Activated CD8-positive, alpha-beta memory T cell treated with anti-CD3 and anti-CD28 coated beads, Interleukin-2, amount 50 U/mL, for 1 hour (primary cell): ENCODE measurements around the gene S100A1.
"Not testable (repeated sequence)": the region's sequence is repeated elsewhere in the genome, so short reads cannot be mapped to it uniquely, and the experiment has no call there.

Experiments used
- DNase-seq: peaks from one replicate; pipeline ENCODE4 v3.0.0-alpha.2; 2020; ENCODE audit errors: extremely low read depth

S100A1 gene

DNA sequence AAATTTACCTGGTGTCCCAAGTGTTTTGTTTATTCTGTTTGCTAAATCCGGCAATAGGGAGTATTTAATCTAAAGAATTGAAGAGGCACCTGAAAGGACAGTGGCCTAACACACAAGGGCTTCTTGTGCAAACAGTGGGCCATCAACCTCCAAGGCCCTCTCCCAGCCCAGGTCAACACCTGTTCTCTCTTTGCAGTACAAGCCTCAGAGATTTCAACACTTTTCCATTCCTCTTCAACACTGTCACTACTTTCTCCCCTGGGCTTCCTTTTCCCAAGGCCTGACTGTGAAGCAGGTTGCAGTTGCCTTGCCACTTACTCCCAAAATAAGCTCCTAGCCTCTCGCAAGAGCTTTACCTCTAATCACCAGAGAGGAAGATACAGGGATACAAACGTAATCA is 27.1 kb downstream of the S100A1 start:
- DNase-seq, result no peak

DNA sequence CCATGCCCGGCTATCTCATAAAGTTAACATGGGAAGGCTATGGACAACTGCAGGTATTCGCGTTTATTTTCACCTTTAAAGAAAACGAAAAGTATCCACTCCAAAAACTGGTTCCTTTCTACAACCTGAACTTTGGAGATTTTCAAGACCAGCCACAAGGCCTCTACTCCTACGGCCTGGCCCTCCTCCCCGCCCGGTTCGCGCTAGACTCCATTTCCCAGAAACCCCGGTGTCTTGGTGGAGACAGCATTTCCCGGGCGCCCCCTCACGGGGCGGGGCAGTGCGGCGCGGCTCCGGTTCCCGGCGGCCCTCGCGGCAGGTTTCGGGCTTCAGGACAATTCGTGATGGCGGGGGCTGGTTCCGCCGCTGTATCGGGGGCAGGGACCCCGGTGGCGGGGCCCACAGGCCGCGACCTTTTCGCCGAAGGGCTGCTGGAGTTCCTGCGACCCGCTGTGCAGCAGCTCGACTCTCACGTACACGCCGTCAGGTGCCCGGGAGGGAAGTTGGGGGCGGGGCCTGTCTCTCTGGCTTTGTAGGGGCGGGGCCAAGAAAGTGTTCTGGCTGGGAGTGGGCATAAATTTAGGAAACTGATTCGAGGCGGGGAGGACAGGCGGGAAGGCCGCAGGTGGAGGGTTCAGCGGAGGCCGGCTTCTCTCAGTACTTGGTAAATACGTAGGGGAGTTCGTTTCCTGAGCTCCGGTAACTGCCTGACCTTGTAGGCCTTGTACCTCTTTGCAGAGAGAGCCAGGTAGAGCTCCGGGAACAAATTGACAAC is 30.4 kb downstream of the S100A1 start, which contains the start of gene SNAPIN:
Gene SNAPIN (plus strand): TSS at position 304 of the 775 bp plus-strand sequence. CDS start 41 bp downstream, at position 345.
- peak; percentile 53 for DNase-seq

DNA sequence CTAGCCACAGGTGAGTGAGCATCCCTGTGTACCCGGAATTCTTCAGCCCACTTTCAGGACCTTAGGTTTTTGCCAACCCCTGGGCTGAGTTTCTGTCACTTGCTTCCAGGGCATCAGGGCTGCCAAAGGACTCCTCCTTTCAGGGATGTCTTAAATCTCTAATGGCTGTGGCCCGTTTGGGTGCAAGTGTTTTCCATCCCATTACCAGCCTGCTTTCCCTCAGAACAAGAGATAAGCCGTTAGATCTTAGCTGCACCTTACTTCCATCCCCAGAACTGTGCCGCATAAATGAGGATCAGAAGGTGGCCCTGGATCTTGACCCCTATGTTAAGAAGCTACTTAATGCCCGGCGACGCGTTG is 30.9 kb downstream of the S100A1 start:
- no peak for DNase-seq

DNA sequence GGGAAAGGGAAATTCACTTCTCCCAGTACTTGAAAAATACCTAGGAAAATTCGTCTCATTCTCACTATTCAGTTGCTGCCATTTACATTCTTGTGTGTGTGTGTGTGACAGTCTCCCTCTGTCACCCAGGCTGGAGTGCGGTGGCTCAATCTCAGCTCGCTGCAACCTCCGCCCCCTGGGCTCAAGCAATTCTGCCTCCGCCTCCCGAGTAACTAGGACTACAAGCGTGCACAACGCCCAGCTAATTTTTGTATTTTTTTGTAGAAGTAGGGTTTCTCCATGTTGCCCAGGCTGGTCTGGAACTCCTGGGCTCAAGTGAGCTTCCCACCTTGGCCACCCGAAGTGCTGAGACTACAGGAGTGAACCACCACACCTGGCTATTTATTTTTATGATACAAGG is 31.4 kb downstream of the S100A1 start:
- no peak for DNase-seq

DNA sequence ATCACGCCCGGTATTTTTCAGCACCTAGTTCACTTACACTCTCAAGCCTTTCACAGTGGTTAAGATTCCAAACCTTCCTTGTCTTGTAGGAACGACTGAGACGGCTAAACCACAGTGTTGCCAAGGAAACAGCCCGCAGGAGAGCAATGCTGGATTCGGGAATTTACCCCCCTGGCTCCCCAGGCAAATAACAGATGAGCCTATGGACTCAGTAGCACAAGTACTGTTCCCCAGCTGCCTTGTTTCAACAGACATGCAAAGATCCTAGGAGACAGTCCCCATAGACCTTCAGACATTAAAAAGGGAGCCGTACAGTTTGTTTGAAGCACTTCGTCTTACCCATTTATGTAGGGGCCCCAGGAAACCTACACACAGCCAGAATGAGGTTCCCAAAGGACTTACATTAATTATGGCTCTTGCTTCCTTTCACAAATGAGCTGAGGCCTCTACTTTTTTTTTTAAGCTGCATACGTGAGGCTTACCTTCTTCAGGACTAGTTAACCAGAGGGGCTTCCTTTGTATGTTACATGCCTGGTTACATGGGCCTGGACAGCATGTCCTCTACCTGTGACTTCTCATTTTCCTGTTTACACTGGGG is 33.0 kb downstream of the S100A1 start:
- DNase-seq, result no peak

DNA sequence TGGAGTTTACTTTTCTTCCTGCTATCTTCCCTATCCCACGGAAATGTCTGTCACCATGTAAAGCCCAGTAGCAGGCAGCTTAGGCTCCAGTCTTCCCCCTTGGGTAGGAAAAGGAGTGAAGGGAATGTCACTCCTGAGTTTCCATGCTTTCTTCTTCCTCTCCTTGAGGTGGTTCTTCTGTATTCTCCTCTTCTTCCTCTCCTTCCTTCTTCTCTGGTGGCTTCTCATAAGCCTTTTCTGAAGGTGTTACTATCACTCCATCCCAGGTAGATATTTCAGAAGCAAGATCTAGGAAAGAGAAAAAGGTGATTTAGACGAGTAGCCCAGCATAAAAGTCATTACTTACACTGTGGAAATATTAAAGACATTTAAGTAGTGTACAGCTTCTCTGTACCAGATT is 34.0 kb downstream of the S100A1 start:
- DNase-seq, result no peak

DNA sequence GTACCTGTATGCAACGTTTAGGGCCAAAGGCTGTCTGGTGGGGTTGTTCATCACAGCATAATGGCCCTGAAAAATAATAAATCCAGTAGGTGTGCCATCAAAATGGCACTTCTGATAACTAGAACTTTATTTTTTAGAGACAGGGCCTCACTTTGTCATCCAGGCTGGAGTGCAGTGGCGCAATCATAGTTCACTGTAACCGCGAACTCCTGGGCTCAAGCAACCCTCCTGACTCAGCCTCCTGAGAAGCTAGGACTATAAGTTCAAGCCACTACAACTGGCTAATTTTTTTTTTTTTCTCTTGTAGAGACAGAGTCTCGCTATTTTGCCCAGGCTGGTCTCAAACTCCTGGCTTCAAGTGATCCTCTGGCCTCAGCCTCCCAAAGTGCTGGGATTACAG is 35.0 kb downstream of the S100A1 start:
- DNase-seq, result no peak

DNA sequence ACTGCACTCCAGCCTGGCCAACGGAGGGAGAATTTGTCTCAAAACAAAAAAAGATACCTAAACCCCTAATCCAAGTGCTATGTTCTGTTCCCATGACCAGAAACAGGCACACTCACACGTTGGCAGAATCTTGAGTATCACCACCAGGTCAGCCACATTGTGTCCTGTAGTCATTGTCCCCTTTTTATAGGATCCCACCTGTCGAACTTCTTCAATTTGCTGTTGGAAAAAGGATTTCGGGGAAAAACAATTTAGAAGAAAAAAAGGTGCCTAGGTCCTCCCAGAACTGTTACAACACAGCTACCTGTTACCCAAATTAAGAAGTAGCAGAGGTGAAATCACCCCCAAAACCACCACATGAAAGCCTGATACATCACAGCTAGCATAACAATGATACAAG is 39.2 kb downstream of the S100A1 start:
- no peak for DNase-seq

DNA sequence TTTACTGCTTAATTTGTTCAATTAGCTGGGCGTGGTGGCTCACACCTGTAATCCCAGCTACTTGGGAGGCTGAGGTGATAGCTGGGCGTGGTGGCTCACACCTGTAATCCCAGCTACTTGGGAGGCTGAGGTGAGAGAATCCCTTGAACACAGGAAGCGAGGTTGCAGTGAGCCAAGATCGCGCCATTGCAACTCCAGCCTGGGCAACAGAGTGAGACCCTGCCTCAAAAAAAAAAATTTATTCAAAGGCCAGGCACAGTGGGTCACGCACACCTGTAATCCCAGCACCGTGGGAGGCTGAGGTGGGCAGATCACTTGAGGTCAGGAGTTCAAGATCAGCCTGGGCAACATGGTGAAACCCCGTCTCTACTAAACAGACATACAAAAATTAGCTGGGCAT is 40.4 kb downstream of the S100A1 start:
- DNase-seq, result not testable (repeated sequence)

DNA sequence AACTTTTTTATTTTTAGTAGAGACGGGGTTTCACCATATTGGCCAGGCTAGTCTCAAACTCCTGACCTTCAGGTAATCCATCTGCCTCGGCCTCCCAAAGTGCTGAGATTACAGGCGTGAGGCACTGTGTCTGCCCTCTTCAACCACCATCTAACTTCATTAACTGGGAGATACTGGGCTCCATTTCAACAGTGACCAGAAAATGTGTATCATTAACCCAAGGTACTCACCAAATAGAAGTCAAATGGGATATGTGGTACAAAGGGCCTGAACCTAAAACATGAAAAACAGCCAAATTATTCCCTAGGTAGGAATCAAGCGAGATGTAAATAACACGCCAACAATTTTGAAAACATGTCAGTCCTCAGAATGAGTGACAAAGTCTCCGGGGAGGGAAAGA is 41.4 kb downstream of the S100A1 start:
- no peak for DNase-seq

DNA sequence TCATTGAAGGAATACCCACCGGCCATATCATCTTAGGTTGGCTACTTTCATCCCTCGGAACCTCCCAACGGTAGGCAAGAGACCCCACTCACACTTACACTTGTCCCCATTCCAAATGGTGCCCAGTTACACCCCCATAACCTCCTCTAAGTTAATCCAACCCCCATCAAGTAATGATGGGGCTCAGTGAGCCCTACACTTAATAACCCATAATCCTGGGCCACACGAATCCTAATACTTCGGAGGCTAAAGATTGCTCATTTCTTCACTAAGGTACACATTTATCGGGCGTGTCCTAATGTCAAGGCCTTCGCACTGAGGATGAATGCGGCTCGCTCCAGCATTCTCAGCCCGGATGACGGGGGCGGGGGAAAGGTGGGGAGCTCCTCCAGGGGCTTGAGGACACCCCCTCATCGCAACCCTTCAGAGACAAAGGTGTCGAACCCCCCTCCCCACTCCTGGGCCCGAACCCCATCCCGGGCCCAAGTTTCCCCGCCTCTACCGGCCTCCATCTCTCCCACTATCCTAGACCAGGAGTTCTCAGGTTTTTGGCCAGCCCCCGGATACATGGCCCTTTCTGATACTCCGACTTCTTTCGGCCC is 42.1 kb downstream of the S100A1 start:
- no peak for DNase-seq

DNA sequence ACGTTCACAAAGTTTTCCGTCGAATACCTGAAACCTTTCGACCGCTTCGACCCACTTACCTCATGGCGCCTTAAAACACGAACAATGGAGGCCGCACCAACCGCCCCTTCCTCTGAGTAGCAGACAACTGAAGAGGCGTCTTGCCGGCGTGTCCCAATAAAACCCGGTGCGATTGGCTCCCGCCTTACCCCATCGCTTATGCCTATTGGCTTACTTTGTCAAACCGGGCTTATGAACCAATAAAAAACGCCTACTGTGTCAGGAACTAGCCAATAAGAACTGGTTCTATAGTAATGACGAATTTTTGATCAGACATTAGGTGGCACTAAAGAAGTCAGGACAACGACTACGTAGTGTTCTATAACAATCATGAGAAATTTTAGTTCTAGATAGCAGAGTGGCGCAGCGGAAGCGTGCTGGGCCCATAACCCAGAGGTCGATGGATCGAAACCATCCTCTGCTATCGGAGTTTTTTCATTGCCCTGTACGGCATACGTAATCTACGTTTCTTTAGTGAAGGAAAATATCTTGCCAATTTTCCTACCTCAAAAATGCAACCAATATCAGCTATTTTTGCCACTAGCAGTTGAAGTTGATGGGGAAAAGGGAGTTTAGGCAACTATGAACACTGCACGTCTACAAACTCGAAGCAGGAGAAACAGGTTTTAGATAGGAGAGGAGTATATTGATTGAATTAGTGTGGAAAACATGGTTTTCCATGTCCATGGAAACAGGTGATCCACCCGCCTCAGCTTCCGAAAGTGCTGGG is 42.8 kb downstream of the S100A1 start, which contains the start of gene ILF2:
Gene ILF2 (minus strand): TSS at position 135 of the 769 bp plus-strand sequence. CDS start 71 bp downstream, at position 64.
- DNase-seq, result peak; percentile 94

DNA sequence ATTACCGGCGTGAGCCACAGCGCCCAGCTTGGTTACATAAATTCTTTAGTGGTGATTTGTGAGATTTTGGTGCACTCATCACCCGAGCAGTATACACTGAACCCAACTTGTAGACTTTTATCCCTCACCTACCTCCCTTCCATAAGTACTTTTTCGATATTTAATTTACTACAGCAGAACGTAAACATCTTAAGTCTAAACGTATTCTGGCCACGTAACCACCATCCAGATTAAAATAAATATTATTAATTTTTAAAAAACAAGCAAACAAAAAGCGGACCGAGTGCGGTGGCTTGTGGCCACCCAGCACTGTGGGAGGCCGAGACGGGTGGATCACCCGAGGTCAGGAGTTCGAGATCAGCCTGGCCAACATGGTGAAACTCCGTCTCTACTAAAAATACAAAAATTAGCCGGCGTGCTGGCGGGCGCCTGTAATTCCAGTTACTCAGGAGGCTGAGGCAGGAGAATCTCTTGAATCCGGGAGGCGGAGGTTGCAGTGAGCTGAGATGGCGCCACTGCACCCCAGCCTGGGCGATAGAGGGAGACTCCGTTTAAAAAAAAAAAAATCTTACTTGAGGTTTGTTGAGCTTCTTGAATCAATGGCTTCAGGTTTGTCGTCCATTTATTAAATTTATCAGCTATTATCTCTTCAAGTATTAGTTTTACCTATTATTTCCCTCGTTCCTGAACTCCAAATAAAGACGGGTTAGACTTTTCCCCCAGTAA is 43.6 kb downstream of the S100A1 start:
- DNase-seq, result not testable (repeated sequence)

DNA sequence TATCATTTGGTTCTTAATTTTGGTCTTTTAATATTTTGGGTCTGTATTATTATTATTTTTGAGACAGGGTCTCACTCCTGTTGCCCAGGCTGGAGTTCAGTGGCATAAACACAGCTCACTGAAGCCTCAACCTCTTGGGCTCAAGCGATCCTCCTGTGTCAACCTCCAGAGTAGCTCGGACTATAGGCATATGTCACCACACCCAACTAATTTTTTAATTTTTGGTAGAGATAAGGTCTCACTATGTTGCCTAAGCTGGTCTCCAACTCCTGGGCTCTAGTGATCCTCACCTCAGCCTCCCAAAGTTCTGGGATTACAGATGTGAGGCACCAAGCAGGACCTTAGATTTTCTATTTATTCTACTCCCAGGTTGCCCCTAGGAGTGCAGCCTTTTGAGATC is 45.3 kb downstream of the S100A1 start:
- no peak for DNase-seq

DNA sequence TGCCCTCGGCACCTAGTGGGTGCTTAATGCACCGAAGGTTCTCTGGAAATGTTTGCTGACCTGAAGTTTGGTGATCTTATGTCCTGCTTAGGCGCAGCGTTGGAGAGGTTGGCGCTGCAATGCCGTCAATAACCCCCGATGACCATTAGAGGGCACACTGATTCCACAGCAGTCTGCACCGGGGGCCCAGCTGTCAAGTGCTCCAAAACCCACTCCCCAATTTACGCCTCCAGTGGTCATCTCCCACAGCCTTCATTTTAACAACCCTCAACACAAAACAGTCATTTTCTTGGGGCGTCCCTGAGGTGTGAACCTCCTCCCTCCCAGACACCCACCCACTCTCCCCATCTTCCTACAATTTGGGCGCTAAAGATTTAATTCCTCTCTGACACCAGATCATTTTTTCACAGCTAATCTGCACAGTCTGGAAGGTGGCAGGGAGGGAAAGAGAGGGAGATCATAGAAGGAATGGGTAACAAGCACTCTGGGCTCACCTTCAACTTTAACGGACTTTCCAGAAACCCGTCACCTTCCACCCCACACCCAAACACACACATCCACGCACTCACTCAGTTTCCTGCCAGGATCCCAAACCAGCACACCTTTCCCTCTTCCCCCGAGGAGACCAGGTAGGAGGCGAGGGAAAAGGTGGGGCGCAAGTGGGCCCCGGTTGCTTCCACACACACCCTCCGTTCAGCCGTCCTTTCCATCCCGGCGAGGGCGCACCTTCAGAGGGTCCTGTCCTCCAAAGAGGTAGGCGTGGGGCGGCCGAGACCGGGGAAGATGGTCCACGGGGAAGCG is 49.7 kb downstream of the S100A1 start:
- no peak for DNase-seq

DNA sequence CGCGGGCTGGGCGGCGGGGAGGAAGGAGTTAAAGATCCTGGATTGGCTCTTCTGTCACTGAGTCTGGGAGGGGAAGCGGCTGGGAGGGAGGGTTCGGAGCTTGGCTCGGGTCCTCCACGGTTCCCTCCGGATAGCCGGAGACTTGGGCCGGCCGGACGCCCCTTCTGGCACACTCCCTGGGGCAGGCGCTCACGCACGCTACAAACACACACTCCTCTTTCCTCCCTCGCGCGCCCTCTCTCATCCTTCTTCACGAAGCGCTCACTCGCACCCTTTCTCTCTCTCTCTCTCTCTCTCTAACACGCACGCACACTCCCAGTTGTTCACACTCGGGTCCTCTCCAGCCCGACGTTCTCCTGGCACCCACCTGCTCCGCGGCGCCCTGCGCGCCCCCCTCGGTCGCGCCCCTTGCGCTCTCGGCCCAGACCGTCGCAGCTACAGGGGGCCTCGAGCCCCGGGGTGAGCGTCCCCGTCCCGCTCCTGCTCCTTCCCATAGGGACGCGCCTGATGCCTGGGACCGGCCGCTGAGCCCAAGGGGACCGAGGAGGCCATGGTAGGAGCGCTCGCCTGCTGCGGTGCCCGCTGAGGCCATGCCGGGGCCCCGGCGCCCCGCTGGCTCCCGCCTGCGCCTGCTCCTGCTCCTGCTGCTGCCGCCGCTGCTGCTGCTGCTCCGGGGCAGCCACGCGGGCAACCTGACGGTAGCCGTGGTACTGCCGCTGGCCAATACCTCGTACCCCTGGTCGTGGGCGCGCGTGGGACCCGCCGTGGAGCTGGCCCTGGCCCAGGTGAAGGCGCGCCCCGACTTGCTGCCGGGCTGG is 50.5 kb downstream of the S100A1 start, which contains the start of gene NPR1:
Gene NPR1 (plus strand): TSS at position 170 of the 818 bp plus-strand sequence. CDS start 421 bp downstream, at position 591.
- DNase-seq, result no peak

DNA sequence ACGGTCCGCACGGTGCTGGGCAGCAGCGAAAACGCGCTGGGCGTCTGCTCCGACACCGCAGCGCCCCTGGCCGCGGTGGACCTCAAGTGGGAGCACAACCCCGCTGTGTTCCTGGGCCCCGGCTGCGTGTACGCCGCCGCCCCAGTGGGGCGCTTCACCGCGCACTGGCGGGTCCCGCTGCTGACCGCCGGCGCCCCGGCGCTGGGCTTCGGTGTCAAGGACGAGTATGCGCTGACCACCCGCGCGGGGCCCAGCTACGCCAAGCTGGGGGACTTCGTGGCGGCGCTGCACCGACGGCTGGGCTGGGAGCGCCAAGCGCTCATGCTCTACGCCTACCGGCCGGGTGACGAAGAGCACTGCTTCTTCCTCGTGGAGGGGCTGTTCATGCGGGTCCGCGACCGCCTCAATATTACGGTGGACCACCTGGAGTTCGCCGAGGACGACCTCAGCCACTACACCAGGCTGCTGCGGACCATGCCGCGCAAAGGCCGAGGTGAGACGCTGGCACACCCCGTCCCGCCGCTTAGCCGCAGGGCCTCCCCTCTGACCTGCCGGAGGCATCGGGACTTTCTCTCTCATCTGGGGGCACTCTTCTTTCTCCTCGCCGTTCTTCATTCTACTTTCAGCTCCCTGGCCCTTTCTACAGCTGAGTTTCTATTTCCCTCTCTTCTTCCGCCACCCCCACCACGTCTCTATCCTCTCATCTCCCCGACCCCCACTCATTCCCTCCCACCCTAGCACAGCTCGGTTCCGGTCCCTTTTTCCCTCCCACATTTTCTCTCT is 51.3 kb downstream of the S100A1 start:
- no peak for DNase-seq

DNA sequence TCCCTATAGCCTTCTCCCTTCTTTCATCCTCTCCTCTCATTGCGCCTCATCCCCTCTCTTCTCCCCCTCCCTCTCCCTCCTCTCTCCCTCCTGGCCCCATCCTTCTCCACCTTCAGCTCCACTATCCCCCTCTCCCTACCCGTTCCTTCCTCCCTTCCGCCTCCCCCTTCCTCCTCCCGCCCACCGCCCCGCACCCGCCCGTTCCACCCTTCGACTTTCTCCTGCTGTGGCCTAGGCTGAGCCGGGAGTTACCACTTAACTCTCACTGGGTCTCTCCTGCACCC is 51.8 kb downstream of the S100A1 start:
- no peak for DNase-seq
